Left lung (tissue), 10 donors: ENCODE data around the gene ZNF774. TPM values are rescaled to one million over a fixed set of nuclear protein-coding genes. Genes with fewer than 3 reads are reported as not detected.

Source experiments
- ATAC-seq: fragments of 200-7000 bp; cut with Tn5 transposase; one replicate; pipeline ENCODE4 v1.9.1; 2020; ENCODE audit warnings: moderate library complexity
- DNase-seq, 4 donors: peaks; one replicate each; pipeline ENCODE4 v3.0.0-alpha.2; 2013 to 2020
- H3K27ac ChIP-seq, 2 donors: fragments of 200-600 bp; sonication (generic) in 1 of 2; one replicate each; pipeline versions ENCODE4 v1.5.0 to v1.8.0; 2020 to 2021
- H3K27me3 ChIP-seq, 2 donors: fragments of 200-600 bp; sonication (generic) in 1 of 2; one replicate each; pipeline versions ENCODE4 v1.5.0 to v1.8.0; 2020 to 2021
- H3K36me3 ChIP-seq, 2 donors: fragments of 200-600 bp; sonication (generic) in 1 of 2; one replicate each; pipeline versions ENCODE4 v1.5.0 to v1.8.0; 2020 to 2021
- H3K4me1 ChIP-seq, 2 donors: fragments of 200-600 bp; one replicate each; pipeline ENCODE4 v1.8.0; 2021
- H3K4me3 ChIP-seq, 2 donors: fragments of 200-600 bp; sonication (generic) in 1 of 2; one replicate each; pipeline versions ENCODE4 v1.5.0 to v1.8.0; 2020 to 2021; ENCODE audit warnings: mild to moderate bottlenecking in 1 of 2
- H3K9me3 ChIP-seq, 2 donors: fragments of 200-600 bp; sonication (generic) in 1 of 2; one replicate each; pipeline versions ENCODE4 v1.5.0 to v1.8.0; 2020 to 2021
- CTCF ChIP-seq, 2 donors: fragments of 200-600 bp; sonication (generic) in 1 of 2; IDR thresholded peaks; one replicate each; pipeline versions ENCODE4 v1.5.0 to v1.8.0; 2021; ENCODE audit warnings: antibody characterized with exemption in 2 of 2
- intact Hi-C, 2 donors: fragments of 100-400 bp; cut with DNase I; formaldehyde crosslinking; loops; one replicate each; pipeline versions ENCODE4 v1.11.2 to v1.14.2; 2022
- polyA plus RNA-seq, 6 donors: library from polyadenylated mRNA; unstranded; fragments of 120-200 nt; gene quantifications; one replicate each; pipeline ENCODE4 v1.2.1, GENCODE V29; 2013; ENCODE audit not compliant: insufficient read length in 6 of 6
- total RNA-seq, 2 donors: library from RNA; stranded (reverse); fragmentation: NEBNext Ultra II Directional; extraction: Animal tissue kit (Norgen Biotek cat#: 25700); gene quantifications; one replicate each; pipeline ENCODE4 v1.2.1, GENCODE V29; 2021
- donor health status: DM: no; HTN: yes; CAD: no.
- donor health status: DM: no; HTN: no; CAD: no.

The ZNF774 gene
- total and polyA plus RNA-seq, 8 donors, result 3.6 to 6.6 (median 5.9) TPM

- intact Hi-C loops, result no loop called here
- no peak for ATAC-seq
- no peak for DNase-seq
- no peaks in the 10 kb centered on the region for H3K27me3 ChIP-seq
- TF ChIP-seq CTCF (IDR thresholded peaks at IDR 0.05), result no peak
- H3K4me1 ChIP-seq, result peaks cover 44 to 99% of the 10 kb centered on the region in 2 donors
- peak overlapping the region in 1 of 2 donors; percentile 58 for H3K27ac ChIP-seq
- H3K9me3 ChIP-seq, result no peaks in the 10 kb centered on the region
- H3K36me3 ChIP-seq, result peaks cover 0 to 30% of the 10 kb centered on the region in 2 donors
- H3K4me3 ChIP-seq, result no peak overlapping the region
Measured at GRCh38 chr15:90394074-90394473, 42.0 kb downstream of the ZNF774 start.

GRCh38 chr15:90394748-90395442 lies 42.8 kb downstream of the ZNF774 start:
- DNase-seq (no peak), ATAC-seq (peak; percentile 51)
- intact Hi-C loops, result no loop called here
- Histone ChIP-seq H3K27ac (peak overlapping the region in 1 of 2 donors; percentile 58), H3K4me3 (no peak overlapping the region), H3K27me3 (no peaks in the 10 kb centered on the region), H3K4me1 (peaks cover 51 to 99% of the 10 kb centered on the region in 2 donors), H3K36me3 (peaks cover 0 to 30% of the 10 kb centered on the region in 2 donors), H3K9me3 (no peaks in the 10 kb centered on the region)
- TF ChIP-seq CTCF (IDR thresholded peaks at IDR 0.05), result no peak

GRCh38 chr15:90396321-90396720 lies 44.2 kb downstream of the ZNF774 start:
- Histone ChIP-seq H3K9me3 (no peaks in the 10 kb centered on the region), H3K4me3 (no peak overlapping the region), H3K27ac (no peak overlapping the region), H3K27me3 (no peaks in the 10 kb centered on the region), H3K4me1 (peaks cover 47 to 99% of the 10 kb centered on the region in 2 donors), H3K36me3 (peaks cover 0 to 23% of the 10 kb centered on the region in 2 donors)
- TF ChIP-seq CTCF (IDR thresholded peaks at IDR 0.05), result no peak
- intact Hi-C loops, result no loop called here
- no peak for DNase-seq
- no peak for ATAC-seq

- ATAC-seq (peak; percentile 9), DNase-seq (no peak)
- peak overlapping the region in 1 of 2 donors; percentile 12 for H3K4me3 ChIP-seq
- H3K9me3 ChIP-seq, result no peaks in the 10 kb centered on the region
- peak overlapping the region; percentile 93 to 94 for H3K27ac ChIP-seq
- H3K4me1 ChIP-seq, result peaks cover 42 to 98% of the 10 kb centered on the region in 2 donors
- TF ChIP-seq CTCF (IDR thresholded peaks at IDR 0.05), result no peak
- no peaks in the 10 kb centered on the region for H3K27me3 ChIP-seq
- no peaks in the 10 kb centered on the region for H3K36me3 ChIP-seq
- intact Hi-C loops, result no loop called here
Measured at GRCh38 chr15:90400005-90400758, 48.1 kb downstream of the ZNF774 start.

- TF ChIP-seq CTCF (IDR thresholded peaks at IDR 0.05), result no peak
- Histone ChIP-seq H3K9me3 (no peaks in the 10 kb centered on the region), H3K4me1 (peaks cover 44 to 98% of the 10 kb centered on the region in 2 donors), H3K36me3 (no peaks in the 10 kb centered on the region), H3K4me3 (peak overlapping the region in 1 of 2 donors; percentile 12), H3K27me3 (no peaks in the 10 kb centered on the region), H3K27ac (peak overlapping the region; percentile 93 to 94)
- ATAC-seq (peak; percentile 94), DNase-seq (peak in 3 of 4 donors; percentile 77 to 94 (median 82))
- intact Hi-C loops, result no loop called here
Measured at GRCh38 chr15:90400759-90401314, 48.8 kb downstream of the ZNF774 start.
